ENCODE data around the gene TRMT2A.

Gene TRMT2A

DNA sequence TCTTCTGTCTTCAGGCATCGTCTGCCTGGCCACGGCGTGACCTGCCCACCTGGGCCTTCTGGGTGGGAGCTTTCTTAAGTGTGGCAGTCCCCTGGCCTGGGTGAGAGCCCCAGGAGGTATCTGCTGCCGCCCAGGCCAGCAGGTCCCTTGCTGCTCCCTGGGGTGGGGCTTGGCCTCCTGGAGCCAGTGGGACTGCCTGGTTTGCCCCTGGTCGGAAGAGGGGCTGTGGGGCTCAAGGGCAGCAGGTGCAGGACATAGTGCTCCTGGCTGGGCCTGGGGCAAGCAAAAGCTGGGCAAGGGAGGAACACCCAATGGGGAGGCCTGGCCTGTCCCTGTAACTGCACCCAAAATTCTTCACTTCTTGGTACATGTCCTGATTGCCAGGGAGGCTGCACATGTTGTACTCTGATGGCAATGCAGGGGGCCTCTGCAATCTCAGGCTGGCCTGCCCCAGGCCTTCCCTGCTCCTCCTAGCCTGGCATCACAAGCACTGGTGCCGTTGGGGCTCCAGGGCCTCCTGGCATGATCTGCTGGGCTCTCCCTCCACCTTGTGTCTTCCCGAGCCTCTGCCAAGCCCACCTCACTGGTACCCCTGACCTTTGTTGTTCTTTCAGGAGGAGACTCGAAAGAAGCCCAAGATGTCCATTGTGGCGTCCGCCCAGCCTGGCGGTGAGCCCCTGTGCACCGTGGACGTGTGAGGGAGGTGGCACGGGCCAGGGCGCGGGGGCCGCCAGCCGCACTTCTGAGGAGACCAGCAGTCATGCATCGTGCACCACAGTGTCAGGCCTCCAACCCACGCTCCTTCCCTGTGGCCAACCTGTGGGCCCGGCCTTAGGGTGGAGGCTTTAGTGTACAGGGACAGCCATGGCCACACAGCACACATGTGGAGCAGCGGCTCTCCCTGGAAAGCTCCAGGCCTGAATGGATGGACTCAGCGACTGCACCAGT is 7.3 kb downstream of the TRMT2A start:
- TF ChIP-seq CSDC2 (CRISPR knock-in tag; IDR thresholded peaks at IDR 0.05) = no peak
- TF ChIP-seq, protein P1, sequence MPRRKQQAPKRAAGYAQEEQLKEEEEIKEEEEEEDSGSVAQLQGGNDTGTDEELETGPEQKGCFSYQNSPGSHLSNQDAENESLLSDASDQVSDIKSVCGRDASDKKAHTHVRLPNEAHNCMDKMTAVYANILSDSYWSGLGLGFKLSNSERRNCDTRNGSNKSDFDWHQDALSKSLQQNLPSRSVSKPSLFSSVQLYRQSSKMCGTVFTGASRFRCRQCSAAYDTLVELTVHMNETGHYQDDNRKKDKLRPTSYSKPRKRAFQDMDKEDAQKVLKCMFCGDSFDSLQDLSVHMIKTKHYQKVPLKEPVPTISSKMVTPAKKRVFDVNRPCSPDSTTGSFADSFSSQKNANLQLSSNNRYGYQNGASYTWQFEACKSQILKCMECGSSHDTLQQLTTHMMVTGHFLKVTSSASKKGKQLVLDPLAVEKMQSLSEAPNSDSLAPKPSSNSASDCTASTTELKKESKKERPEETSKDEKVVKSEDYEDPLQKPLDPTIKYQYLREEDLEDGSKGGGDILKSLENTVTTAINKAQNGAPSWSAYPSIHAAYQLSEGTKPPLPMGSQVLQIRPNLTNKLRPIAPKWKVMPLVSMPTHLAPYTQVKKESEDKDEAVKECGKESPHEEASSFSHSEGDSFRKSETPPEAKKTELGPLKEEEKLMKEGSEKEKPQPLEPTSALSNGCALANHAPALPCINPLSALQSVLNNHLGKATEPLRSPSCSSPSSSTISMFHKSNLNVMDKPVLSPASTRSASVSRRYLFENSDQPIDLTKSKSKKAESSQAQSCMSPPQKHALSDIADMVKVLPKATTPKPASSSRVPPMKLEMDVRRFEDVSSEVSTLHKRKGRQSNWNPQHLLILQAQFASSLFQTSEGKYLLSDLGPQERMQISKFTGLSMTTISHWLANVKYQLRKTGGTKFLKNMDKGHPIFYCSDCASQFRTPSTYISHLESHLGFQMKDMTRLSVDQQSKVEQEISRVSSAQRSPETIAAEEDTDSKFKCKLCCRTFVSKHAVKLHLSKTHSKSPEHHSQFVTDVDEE (CRISPR knock-in tag; IDR thresholded peaks at IDR 0.05) = no peak
- no peak for TF ChIP-seq TCF4 (CRISPR knock-in tag; IDR thresholded peaks at IDR 0.05; ENCODE audit: borderline replicate concordance)
- TF ChIP-seq ISL1 (CRISPR knock-in tag; IDR thresholded peaks at IDR 0.05) = no peak
- no peak for TF ChIP-seq ARNTL (CRISPR knock-in tag; IDR thresholded peaks at IDR 0.05; ENCODE audit: borderline replicate concordance, low read depth)
- no peak for TF ChIP-seq ZNF70 (CRISPR knock-in tag; IDR thresholded peaks at IDR 0.05)
- no peak for TF ChIP-seq ZNF8 (CRISPR knock-in tag; IDR thresholded peaks at IDR 0.05)
- no peak for TF ChIP-seq TOX (CRISPR knock-in tag; IDR thresholded peaks at IDR 0.05; ENCODE audit: borderline replicate concordance)
- TF ChIP-seq RARB (CRISPR knock-in tag; IDR thresholded peaks at IDR 0.05) = no peak
- TF ChIP-seq PATZ1 (CRISPR knock-in tag; IDR thresholded peaks at IDR 0.05; ENCODE audit: borderline replicate concordance) = no peak
- no peak for TF ChIP-seq ZFP3 (CRISPR knock-in tag; IDR thresholded peaks at IDR 0.05)
- no peak for TF ChIP-seq ZFP30 (CRISPR knock-in tag; IDR thresholded peaks at IDR 0.05)
- TF ChIP-seq, protein P2, sequence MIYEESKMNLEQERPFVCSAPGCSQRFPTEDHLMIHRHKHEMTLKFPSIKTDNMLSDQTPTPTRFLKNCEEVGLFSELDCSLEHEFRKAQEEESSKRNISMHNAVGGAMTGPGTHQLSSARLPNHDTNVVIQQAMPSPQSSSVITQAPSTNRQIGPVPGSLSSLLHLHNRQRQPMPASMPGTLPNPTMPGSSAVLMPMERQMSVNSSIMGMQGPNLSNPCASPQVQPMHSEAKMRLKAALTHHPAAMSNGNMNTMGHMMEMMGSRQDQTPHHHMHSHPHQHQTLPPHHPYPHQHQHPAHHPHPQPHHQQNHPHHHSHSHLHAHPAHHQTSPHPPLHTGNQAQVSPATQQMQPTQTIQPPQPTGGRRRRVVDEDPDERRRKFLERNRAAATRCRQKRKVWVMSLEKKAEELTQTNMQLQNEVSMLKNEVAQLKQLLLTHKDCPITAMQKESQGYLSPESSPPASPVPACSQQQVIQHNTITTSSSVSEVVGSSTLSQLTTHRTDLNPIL (CRISPR knock-in tag; IDR thresholded peaks at IDR 0.05; ENCODE audit: low read depth) = no peak
- no peak for TF ChIP-seq ZC3H10 (CRISPR knock-in tag; IDR thresholded peaks at IDR 0.05)
- ATAC-seq = no peak; the same call in 2 of the 3 replicates

GRCh38 chr22:20108757-20109230 is 8.2 kb downstream of the TRMT2A start:
- TF ChIP-seq OSR1 (CRISPR knock-in tag; IDR thresholded peaks at IDR 0.05) (no peak), TOX (CRISPR knock-in tag; IDR thresholded peaks at IDR 0.05; ENCODE audit: borderline replicate concordance) (no peak), ZFP3 (CRISPR knock-in tag; IDR thresholded peaks at IDR 0.05) (no peak), BACH2 (CRISPR knock-in tag; IDR thresholded peaks at IDR 0.05; ENCODE audit: borderline replicate concordance) (no peak), TCF4 (CRISPR knock-in tag; IDR thresholded peaks at IDR 0.05; ENCODE audit: borderline replicate concordance) (no peak), ZNF565 (CRISPR knock-in tag; conservative IDR thresholded peaks at IDR 0.05; ENCODE audit: low read depth) (no peak), ESRRG (CRISPR knock-in tag; IDR thresholded peaks at IDR 0.05) (no peak), ZFP30 (CRISPR knock-in tag; IDR thresholded peaks at IDR 0.05) (no peak), CSDC2 (CRISPR knock-in tag; IDR thresholded peaks at IDR 0.05) (no peak), ZNF8 (CRISPR knock-in tag; IDR thresholded peaks at IDR 0.05) (no peak)
- TF ChIP-seq, protein P3, sequence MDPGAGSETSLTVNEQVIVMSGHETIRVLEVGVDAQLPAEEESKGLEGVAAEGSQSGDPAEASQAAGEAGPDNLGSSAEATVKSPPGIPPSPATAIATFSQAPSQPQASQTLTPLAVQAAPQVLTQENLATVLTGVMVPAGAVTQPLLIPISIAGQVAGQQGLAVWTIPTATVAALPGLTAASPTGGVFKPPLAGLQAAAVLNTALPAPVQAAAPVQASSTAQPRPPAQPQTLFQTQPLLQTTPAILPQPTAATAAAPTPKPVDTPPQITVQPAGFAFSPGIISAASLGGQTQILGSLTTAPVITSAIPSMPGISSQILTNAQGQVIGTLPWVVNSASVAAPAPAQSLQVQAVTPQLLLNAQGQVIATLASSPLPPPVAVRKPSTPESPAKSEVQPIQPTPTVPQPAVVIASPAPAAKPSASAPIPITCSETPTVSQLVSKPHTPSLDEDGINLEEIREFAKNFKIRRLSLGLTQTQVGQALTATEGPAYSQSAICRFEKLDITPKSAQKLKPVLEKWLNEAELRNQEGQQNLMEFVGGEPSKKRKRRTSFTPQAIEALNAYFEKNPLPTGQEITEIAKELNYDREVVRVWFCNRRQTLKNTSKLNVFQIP (CRISPR knock-in tag; IDR thresholded peaks at IDR 0.05; ENCODE audit: borderline replicate concordance, low read depth) = no peak
- TF ChIP-seq, protein P2 (CRISPR knock-in tag; IDR thresholded peaks at IDR 0.05; ENCODE audit: low read depth) = no peak
- TF ChIP-seq, protein P1 (CRISPR knock-in tag; IDR thresholded peaks at IDR 0.05) = no peak
- ATAC-seq = no peak
